Fibroblast of lung (primary cell): Measurements from ENCODE around the gene FGGY.

Experiments
- CTCF ChIP-seq, 2 donors: IDR thresholded peaks in 1 of 2; conservative IDR thresholded peaks in 1 of 2; 1 replicate in 1 of 2; 2 replicates in 1 of 2; pipeline ENCODE4 v1.5.1; 2011 to 2012; ENCODE audit warnings: low read length in 2 of 2, control low read depth in 1 of 2, inconsistent platforms in 1 of 2, low read depth in 1 of 2, mild to moderate bottlenecking in 1 of 2
- EZH2 ChIP-seq: IDR thresholded peaks from 2 replicates; pipeline ENCODE4 v1.5.1; 2012; ENCODE audit warnings: low read length, control low read depth, mild to moderate bottlenecking; ENCODE audit errors: missing control alignments

DNA sequence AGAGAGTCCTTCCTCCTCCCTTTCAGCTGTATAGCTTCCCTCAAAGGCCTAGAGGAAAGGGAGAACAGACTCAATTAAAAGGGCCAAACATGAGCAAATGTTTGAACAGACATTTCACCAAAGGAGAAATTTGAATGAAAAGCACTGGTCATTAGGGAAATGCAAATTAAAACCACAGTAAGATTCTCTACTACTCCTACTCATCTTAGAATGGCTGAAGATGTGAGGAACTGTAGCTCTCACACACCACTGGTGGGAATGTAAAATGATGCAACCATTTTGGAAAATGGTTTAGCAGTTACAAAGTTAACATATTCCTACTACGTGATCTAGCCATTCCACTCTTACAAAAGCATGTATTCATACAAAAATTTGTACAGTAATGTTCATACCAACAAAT is 264.9 kb downstream of the FGGY start:
- TF ChIP-seq CTCF (conservative IDR thresholded peaks at IDR 0.05 in 1 of 2, IDR thresholded peaks at IDR 0.05 in 1 of 2; ENCODE audit: low read depth in 1 of 2, low read length in 2 of 2) (no peak), EZH2 (no peak)
